ENCODE results near the gene RTP5.

The RTP5 gene

DNA sequence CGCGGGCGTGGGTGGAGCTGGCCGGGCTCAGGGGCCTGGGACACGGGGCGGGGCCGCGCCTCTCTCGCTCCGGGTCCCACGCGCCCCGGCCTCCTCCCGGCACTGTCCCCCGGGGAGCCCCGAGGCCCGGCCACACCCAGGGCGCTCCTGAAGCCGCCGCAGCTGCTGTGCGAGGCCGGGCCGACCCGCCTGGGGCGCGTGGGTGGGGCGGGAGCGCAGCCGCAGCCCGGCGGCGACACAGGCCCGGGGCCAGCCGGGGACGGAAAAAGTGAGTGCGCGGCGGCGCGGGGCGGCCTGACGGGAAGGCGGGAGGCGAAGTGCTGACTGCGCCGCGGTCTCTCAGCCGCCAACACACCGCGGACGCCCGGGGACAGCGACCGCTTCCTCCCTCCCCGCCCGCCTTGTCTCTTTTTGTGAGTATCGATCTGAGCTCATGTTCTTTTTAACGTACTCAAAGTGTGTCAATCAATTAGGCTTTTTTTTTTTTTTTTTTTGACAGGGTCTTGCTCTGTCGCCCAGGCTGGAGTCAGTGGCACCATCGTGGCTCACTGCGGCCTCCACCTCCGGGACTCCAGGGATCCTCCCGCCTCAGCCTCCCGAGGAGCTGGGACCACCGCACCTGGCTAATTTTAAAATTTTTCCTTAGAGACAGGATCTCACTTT lies 25.3 kb upstream of the RTP5 start:
- FAIRE-seq = no peak

DNA sequence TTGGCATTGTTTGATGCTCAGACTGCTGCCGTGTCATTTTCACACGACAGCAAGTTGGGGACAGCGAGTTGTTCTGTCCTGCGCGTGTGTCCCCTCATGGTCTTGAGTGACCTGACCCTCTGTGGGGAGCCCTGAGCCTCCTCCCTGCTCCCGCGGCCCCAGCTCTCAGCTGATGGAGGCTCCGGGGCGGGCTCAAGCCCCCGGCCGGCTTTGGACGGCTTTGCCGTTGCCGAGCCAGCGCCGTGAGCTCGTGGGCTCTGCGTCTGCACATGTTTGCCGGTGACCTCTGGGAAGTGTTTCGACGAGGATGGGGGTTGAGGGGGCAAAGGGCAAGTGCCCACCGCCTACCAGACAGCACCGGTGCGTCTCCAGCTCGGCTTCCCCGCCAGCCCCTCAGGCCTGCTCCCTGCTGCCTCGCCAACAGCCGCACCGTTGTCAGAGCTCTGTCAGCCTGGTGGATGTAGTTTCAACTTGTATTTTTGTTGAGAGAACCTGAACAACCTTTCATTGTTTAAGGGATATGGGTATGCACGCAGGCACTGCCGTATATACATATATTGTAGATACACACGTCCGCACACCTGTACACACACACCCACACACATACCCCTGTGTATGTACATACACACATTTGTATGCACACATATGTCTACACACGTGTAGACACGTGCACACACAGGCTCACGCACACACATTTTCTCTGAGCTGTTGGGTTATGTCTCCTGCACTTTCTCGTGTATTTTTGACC lies 24.5 kb upstream of the RTP5 start:
- FAIRE-seq = no peak

DNA sequence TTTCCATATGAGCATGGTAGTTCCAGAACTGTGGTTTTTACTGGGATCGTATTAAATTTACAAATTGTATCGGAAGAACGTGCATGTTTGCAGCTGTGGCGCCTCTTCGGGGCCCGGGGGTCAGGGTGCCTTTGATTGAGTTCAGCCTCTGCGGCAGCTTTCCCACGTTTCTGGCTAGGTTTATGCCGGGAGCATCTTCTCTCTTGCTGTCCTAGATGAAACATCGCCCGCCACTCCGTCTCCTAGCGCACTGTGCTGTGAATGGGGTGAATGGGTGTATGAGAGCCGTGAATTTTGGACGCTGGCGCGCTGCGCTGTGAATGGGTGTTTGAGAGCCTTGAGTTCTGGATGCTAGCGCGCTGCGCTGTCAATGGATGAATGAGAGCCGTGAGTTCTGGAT lies 23.1 kb upstream of the RTP5 start:
- FAIRE-seq = no peak

DNA sequence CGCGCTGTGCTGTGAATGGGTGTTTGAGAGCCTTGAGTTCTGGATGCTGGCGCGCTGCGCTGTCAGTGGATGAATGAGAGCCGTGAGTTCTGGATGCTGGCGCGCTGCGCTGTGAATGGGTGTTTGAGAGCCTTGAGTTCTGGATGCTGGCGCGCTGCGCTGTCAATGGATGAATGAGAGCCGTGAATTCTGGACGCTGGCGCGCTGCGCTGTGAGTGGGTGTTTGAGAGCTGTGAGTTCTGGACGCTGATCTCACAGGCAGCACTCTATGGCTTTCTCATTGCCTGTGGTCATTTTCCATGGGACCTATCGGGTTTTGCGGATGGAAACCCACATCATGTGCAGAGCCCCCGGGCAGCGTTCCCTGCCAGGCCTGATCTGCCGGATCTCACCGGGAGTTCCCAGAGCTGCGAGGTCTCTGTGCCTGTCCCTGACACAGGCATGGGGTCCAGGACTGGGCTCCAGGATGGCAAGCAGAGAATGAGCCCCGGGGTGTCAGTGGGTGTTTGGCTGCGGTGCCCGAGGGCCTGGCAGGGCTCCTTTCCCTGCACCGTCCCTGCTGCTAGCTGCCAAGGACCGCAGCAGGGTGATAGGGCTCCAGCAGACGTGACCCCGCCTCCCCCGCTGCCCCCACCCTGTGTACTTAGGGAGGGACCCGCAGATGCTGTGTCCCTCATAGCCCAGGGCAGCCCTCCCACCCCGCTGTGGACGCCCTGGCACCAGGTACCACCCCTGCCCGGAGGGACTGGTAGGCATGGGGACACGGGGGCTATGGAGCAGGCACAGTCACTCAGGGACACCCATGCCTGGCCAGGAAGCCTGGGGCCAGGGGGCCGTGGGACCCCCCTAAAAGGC lies 20.5 kb upstream of the RTP5 start:
- no peak for FAIRE-seq

DNA sequence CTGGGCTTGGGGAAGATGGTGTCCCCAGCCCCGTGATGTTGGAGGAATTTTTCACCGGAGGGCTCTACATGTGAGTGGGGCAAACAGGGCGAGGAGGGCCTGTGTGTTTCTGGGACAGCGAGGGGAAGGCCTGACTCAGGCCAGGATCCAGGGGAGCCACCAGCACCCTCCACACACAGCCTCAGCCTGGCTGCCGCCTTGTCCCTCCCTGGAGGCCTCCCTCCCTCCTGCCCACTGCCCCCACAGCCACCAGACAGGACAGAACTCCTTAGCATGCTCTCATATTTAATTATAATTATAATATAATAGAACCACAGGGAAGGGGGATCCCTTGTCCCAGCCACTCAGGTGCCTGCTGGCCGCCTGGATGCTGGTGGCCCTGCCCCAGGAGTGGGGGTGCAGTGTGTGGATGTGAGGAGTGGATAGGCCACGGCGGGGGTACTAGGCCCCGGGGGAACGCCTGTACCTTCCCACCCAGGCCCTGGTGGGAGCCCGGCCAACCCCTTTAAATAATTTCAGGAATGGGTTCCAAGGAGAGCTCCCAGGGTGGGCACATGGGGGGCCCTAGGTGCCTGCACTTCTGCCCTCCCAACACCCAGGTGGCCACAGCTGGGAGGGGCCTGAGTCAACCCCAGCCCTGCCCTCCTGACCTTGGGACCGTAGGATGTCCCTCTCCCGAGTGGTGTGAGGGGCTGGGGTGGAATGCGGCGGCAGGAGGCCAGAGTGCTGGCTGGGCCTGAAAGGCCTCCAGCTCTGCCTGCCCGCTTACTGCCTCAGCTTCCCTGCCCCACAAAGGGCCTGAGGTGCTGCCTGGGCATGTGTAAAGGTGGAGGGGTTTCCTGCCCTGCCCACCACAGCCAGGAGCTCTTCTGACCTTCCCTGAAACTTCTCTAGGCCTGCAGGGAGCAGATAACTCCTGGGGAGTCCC lies 19.6 kb upstream of the RTP5 start:
- no peak for FAIRE-seq

DNA sequence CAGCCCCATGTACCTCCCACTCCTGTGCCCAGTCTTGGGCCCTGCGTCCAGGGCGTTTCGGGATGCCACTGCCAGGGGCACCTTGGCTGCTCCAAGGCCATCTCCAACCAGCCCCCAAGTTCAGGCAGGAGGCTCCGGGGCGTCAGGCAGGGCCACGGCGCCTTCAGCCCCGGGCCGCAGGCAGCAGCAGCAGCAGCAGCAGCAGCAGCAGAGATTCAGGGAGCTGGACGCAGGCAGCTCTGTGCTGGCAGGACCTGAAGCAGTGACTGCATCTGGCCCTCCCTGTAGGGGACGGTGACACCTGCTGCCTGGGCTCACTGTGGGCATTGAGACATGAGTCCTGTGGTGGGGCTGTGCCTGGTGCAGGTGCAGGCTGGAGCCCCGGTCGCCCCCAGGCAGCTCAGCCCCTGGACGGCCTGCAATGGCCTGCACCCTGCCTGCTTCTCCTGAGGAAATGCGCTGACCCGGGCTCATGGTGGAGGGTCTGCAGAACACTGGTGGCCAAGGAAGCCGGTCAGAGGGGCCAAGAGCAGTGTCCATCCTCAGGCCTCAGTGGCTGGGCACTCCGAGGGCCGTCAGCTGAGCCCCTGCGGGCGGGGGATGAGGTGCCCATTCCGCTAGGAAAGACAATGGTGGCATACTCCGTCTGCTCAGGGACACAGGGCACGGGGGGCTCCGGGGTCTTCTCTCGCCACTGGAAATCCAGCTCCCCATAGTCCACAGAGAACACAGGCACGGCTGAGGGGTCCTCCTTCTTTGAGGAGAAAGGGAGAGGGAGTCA lies 18.8 kb upstream of the RTP5 start:
- no peak for FAIRE-seq

DNA sequence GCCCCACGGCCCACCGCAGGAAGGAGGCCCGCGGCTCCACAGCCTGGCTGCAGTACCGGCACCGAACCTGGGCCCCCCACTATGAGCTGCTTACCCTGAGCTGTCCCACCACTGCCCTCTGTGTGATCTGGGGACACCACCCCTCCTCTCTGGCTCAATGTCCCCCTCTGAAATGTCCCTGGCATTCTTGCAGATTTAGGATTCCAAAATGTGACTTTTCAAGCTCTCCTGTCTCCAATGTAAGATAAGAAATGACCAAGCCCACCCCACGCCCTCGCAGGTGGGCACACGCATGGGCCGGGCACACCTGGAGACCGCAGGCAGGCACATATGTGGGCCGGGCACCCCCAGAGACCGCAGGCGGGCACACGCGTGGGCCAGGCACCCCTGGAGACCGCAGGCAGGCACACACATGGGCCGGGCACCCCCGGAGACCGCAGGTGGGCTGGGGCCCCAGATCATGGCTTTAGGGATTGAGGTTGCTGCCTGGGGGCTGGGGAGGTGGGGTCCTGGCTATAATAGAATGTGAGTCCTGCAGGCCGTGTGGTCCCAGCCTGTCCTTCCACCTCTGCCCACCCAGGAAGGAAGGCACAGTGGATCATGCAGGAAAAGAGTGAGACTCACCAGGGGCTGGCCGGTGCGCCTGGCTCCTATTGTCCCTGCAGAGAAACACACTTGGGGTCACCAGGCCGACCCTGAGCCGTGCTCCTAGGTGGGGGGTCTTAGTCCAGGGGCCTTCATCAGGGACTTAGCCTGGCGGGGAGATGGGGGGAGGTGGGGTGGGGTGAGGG lies 18.0 kb upstream of the RTP5 start:
- no peak for FAIRE-seq

DNA sequence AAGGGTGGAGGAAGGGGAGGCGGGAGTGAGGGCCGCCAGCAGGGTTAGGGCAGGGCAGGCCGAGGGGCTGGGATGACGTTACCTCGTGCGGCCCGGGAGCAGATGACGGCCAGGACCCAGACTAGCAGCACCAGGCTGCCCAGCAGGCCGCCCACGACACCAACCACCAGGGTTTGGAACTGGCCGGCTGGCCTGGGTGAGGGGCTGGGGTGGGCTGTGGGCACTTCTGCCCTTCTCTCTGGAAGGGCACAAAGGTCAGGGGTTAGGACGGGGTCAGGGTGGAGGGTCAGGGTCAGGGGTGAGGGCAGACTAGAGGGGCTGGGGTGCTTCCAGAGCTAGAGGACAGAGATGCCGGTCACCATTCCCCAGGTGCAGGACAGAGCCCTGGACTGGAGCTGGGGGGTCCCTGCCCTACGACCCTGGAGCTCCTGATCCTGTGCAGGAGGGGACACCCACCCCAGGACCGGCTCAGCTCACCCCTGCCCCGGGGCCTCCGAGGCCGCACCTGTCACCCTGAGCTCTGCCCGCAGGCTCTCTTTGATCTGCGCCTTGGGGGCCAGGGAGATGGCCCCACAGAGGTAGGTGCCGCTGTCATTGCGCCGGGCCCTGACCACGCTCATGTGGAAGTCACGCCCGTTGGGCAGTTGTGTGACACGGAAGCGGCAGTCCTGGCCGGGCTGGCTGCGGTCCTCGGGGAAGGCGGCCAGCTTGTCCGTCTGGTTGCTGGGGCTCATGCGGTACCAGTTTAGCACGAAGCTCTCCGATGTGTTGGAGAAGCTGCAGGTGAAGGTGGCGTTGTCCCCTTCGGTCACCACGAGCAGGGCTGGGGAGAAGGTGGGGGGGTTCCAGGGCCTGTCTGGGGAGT lies 17.2 kb upstream of the RTP5 start:
- FAIRE-seq = no peak

DNA sequence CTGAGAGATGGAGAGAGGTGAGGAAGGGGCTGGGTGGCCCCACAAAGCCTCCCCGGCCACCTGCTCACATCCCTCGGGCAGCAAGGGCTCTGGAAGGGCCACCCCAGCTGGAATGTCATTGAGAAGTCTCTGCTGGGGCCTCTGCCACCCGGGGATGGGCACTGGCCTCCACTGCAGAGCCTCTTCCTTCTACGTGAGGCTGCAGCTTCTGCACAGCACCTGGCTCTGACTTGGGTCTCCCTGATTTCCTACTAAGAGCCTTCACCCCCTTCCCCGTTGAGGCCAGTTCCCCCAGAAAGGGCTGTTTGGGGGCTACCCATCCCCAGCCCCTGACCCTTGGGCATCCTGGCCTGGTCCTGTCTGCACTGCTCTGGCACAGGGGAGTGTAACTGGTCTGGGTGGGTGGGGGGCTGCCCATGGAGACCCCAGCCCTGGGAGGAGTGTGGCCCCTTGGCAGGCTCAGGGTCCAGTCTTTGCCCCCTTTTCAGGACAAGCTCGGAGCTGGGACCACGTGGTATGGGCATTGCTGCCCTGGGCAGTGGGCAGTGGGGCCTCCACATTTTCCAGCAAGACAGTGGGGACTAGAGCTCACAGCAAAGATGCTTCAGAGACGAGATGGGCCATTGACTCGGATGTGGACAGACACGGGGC lies 16.4 kb upstream of the RTP5 start:
- FAIRE-seq = no peak

DNA sequence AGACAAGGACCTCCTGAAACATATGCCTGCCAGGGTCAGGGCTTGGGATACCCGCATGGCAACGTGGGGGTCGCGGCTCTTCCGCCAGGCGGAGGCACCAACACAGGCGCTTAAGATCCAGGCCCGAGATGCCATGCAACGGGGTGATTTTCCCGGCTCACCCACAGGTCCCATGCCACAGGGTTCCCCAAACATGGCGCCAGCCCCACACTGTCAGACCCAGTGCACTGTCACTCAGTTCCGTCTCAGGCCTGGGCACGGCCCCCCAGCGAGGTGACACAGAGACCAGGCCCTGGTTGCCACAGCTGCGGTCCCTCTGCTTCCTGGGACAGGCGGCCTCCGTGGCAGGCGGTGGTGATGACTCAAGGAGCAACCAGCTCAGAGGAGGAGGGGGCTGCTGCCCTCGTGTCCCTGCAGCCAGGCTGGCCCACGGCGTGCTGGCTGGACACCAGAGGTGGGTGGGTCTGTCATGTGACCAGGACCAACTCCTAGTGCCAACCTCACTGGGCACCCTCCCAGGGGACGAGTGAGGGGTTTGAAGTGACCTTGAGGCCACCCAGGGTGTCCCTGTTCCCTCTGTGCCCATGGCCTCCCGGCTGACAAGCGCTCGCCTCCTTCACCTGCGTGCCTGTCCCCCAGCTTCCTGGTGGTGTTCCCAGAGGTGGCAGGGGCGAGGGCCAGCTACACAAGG lies 15.7 kb upstream of the RTP5 start:
- FAIRE-seq = no peak

DNA sequence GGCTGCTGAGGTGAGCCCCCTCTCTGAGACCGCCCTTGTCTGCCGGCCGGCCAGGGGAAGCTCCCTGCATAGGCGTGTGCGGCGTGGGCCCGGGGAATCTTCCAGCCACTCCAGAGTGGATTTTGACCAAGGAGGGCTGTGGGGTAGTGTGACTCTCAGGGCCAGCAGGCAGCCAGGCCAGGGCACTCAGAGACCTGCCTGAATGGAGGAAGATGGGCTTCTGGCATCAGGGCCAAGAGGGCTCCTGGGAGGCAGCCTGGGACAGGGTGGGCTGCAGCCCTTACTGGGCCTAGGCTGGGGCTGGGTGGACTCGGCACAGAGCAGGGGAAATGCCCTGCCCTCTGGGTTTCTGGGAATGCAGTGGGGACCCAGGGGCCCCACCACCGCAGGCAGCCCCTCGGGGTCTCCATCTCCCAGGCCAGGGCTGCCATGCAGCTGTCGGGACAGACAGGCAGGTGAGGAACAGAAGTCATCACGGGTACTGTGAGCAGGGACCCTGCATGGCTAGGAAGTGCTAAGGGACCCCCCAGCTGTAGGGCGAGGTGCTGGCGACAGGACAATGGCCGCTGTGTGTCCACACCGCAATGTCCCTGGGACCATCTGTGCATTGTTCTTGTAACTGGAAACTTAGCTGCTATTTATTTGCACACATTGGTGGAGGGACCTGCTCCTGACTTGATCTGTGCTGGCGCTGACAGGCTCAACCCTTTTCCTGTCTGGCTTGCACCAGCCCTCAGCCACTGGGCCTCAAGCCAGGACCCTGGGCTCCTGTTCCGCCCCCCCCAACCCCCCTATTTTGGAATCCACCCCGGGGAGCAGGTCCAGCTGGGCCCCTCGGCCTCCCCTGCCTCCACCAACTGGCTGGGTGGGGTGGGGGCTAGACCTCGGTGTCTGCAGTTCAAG lies 14.9 kb upstream of the RTP5 start:
- FAIRE-seq = no peak

DNA sequence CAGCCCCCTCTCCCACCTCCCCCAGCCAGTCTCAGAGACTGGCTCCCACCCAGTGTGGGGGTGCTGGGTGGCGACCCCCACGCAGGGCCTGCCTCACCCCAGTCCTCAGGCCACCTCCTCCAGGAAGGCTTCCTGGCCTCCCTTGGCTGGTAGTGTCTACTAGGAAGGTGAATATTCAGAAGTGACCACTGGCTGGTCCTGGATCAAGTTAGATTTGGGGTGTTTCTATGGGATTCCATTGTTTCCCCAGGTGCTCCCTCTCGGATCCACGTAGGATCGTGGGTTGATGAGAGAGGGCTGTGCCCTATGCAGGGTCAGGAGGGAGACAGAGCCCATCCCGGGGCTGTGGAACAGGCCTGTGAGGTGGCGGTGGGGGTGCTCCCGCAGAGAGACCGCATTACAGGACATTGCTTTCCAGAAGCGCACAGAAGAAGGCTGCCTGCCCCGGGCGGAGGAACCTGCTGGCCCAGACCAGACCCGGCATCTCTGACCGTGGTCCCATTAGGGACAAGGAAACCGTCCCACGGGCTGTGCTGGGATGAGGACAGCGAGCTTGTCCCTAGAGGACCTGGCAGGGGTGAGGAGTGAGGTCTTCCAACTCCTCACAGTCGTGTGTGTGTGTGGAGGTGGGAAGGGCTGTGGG lies 14.2 kb upstream of the RTP5 start:
- FAIRE-seq = no peak

DNA sequence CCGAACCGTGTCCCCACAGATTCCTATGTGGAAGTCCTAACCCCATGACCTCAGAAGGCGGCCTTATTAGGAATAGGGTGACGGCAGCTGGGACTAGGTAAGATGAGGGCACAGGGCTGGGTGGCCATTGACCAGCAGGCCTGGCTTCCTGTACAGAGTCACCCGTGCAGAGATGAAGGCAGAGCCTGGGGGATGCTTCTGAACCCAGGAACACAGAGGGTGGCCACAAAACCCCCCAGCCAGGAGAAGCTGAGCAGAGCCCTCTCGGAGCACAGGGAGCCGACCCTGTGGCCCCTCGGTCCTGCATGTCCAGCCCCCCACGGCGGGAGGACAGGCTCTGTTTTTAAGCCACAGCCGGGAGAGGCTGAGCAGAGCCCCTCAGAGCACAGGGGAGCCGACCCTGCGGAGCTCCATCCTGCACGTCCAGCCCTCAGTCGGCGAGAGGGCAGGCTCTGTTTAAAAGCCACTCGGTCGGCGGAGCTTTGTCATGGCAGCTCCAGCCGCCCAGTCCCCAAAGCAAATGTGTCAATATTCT lies 13.6 kb upstream of the RTP5 start:
- no peak for FAIRE-seq

DNA sequence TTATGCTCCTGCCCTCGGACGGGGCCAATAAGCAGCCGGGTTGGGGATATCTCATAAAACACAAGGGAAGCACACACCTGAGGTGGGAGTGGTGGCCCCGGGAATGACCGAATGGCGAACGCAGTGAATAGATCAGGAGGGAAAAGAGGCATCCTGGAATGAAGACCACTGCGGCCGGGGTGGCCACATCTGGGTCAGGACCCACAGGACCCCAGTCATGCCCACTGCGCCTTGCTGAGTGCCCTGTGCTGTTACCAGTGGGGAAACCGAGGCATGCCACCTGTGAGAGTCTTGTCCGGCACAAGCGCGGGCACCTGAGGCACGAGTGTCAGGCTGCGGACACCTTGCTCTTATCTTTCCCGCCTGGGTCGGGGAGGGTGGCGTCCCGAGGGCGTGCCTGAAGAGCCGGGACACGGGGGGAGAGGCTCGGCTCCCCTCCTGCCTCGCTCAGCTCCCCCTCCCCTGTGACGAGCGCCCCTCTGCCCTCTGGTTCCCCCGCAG lies 12.4 kb upstream of the RTP5 start:
- FAIRE-seq = no peak

DNA sequence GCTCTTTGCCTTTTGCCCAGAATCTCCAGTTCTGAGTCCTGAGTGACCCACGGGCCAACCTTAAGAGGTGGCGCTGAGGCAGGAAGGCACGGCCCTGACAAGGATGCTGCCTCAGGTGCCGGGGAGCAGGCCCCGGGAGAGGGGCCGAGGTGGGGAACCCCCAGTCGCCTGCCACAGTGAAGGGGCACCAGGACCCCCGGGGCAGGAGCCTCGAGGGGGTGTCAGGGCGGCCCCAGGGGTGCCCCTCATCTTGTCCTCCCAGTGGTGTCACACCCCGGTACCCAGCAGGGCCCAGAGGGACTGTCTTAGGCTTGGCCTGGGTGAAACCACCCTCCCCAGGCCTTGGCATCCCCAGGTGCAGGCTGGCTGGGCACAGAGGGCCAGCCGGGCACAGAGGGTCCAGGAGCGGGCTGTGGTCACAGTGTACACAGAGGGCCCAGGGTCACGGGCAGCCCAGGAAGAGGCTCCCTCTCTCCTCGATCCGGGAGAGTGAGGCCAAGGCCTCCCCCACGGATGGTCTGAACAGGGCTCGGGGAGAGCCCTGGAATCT lies 11.9 kb upstream of the RTP5 start:
- FAIRE-seq = no peak
